Stimulated activated CD8-positive, alpha-beta memory T cell treated with anti-CD3 and anti-CD28 coated beads, Interleukin-15, amount 100 ng/mL, for 4 hours (primary cell): ENCODE results near the gene IFRD2.

Source experiments
- DNase-seq, 2 donors: peaks; one replicate each; pipeline ENCODE4 v3.0.0-alpha.2; 2020; ENCODE audit warnings: low read depth in 2 of 2

The IFRD2 gene, protein sequence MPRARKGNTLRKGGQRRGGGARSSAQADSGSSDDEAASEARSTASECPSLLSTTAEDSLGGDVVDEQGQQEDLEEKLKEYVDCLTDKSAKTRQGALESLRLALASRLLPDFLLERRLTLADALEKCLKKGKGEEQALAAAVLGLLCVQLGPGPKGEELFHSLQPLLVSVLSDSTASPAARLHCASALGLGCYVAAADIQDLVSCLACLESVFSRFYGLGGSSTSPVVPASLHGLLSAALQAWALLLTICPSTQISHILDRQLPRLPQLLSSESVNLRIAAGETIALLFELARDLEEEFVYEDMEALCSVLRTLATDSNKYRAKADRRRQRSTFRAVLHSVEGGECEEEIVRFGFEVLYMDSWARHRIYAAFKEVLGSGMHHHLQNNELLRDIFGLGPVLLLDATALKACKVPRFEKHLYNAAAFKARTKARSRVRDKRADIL

DNA sequence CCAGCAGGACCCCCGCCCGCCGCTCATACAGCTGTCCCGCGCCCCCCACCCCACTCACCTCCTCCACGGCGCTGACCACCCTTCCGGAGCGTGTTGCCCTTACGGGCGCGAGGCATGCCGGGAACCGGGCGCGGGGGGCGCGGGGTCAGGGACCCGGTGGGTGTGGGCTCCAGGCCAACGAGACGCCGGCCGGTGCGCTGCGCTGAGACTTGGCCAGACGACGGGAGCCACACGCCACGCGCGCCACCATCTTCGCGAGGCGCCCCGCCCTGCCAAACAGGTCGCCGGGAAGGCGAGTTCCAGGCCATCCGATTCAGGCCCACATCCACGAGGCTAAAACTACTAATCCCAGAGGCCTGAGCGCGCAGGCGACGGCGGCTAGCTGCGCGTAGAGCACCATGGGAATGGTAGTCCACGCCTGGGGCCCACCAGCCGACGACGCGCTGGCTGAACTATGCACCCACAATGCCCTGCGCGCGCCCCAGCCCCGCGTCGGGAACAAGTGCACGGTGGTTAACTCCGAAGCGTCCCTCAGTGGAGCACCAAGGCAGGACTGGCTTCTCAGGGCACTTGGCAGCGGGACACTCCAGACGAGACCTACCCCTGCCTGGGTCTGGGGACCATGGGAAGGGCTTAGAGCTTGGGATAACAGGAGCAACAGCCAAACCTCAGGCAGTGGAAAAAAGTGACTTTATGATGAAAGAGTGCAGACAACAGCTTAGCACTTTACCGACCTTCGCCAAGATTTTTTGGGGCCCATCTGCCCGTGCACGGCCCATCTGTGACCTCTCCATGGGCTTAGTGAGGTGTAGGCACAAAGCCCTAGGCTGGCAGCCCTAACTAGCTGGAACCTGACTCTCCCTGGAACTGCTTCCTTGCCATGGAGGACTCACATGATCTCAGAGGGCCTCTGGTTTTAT, at the start of gene IFRD2:
IFRD2 (minus strand) TSS at position 271 of the 920 bp plus-strand sequence; CDS start at position 116, 155 bp downstream.
- DNase-seq = peak; percentile 92

DNA sequence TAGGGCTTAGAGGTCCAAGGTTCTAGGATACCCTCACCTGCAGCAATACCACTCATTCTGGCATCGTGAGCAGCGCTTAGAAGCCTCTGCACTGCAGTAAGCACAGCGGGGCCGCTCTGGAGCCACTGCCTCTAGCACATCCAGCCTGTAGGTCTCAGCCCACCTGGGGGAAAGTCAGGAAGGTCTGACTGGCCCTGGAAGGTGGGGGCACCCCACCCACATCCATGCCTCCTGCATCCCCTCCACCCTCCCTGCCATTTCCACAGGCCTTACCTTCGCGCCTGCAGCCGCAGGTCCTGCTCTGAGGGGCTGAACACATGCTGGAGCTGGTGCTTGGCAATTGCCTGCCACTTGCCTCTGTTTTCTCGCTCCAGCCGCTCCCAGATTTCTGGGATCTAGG, 49.3 kb upstream of the IFRD2 start:
- DNase-seq = no peak

DNA sequence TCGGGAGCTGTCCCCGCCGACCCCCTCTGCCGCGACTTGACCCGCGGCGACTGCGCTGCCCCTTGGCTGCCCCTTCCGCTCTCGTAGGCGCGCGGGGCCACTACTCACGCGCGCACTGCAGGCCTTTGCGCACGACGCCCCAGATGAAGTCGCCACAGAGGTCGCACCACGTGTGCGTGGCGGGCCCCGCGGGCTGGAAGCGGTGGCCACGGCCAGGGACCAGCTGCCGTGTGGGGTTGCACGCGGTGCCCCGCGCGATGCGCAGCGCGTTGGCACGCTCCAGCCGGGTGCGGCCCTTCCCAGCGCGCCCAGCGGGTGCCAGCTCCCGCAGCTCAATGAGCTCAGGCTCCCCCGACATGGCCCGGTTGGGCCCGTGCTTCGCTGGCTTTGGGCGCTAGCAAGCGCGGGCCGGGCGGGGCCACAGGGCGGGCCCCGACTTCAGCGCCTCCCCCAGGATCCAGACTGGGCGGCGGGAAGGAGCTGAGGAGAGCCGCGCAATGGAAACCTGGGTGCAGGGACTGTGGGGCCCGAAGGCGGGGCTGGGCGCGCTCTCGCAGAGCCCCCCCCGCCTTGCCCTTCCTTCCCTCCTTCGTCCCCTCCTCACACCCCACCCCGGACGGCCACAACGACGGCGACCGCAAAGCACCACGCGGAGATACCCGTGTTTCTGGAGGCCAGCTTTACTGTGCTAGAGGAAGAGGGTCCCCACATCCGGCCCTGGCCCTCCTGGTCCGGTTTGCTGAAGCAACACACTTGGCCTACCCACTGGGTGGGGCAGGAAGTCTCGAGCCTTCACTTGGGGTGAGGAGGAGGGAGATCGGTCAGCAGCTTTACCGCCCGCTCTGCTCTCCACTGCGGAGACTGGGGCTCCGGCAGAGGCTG, 48.5 kb upstream of the IFRD2 start, which contains the start of gene RASSF1:
RASSF1 (minus strand) TSS at position 389 of the 882 bp plus-strand sequence; CDS start at position 358, 31 bp downstream.
- peak in 1 of 2 donors; percentile 30 for DNase-seq

DNA sequence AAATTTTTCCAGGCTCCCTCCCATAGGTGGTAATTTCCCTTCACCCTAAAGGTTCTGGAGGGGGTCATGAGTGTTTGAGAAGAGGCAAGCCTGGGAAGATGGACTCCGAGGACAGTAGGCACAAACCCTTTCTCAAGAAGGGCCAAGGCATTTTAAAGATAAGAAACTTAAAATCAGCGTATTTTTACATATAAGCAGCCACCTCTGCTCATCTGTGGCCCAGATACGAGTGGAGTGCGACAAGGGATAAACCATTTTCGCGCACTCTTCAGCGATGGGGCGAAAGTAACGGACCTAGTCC, 47.9 kb upstream of the IFRD2 start:
- no peak for DNase-seq

DNA sequence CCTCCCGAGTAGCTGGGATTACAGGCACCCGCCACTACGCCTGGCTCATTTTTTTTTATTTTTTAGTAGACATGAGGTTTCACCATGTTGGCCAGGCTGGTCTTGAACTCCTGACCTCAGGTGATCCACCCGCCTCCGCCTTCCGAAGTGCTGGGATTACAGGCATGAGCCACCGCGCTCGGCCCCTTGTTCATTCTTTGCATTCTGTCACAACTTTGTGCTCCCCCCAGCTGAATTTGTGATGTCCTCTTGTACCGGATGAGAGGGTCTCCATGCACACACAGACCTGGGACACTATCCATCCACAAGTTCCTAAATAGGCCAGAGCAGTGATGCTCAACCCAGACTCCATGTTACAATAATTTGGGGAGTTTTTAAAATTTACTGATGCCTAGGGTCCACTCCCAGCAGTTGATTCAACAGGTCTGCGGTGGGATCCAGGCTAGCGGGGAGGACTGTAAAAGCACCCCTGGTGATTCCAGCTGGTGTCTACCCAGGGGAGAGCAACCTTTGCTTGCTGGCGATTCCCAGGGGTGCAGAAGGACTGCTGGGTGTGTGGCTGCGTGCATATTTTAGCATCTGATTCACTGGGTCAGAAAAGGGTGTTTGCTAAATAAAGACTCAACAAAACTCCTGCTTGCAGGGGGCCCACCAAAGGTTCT, 47.4 kb upstream of the IFRD2 start:
- DNase-seq = no peak

DNA sequence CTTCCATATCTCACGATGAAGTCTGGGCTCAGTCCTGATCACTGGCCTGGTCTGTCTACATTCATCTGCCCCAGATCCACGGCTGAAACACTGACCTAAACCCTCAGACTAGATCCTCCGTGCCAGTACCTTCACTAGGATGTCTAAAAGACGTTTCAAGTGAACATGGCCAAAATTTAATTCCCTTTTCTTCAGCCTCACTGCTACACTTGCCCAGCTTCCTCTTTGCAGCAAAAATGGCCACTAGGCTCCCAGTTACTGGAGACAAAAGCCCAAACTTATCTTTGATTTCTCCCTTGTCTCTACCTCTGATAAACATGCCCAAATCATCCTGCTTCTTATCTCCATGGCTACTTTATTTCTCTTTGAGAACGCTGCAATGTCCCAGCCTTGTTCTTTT, 46.7 kb upstream of the IFRD2 start:
- DNase-seq = no peak

DNA sequence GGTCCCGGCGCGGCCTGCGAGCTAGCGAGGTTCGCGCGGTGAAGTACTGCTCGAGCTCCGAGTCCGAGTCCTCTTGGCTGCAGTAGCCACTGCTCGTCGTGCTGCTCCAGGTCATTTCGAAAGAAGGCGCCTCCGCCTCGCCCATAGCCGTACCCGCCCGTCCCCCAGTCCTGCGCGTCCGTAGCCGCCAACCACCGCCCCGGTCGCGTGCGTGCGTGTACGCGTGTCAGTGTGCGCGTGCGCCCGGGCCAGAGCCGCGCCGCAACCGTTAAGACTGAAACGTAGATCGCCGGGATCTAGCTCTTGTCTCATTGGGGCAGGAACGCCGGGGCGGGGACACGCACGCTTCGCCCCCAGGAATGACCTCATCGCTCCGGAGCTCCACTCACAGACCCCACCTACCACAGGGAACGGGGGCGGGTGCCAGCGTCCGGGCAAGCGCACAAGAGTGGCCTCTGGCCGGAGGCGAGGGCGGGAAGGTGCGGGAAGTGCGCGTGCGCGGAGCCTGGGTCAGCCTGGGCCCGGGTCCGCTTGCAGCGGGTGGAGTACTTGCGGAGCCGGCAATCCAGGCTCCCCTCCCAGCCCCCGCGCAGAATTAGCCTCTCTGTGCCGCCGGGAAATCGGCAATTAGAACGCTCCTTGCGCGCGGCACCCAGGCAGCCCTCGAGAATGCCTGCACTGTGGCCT, 45.1 kb upstream of the IFRD2 start:
- DNase-seq = peak; percentile 91

DNA sequence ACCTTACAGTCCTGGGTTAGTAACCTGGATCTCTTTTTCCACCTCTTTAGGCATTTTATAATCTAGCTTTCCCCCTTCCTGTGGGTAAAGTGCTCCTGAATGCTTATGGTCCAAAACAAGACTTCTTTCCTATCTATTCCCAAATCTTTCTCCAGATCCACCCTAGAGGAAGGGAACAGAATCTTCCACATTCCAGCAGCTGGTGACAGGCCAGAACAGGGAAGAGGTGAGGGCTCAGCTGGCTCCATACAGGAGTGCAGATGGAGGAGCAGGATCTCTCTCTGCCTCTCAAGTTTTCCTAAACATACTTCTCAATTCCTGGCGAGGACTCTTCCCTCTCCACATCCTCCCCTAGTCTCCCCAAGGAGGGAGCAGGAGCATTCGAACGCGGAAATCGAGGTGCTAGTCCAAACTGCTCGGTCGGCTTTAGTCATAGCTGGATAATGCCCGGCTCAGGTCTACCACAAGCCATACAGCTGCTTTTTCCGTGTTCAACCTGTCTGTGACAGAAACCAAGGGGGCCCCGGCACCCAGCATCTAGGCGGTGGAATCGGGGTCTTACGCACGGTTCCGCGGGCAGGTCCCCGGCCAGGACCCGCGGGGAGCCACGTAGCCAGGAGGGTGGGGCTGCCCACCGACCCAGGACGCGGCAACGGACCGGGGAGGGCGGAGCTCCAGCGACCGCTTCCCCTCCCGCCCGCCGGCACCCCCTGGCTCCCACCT, 44.4 kb upstream of the IFRD2 start:
- no peak for DNase-seq

DNA sequence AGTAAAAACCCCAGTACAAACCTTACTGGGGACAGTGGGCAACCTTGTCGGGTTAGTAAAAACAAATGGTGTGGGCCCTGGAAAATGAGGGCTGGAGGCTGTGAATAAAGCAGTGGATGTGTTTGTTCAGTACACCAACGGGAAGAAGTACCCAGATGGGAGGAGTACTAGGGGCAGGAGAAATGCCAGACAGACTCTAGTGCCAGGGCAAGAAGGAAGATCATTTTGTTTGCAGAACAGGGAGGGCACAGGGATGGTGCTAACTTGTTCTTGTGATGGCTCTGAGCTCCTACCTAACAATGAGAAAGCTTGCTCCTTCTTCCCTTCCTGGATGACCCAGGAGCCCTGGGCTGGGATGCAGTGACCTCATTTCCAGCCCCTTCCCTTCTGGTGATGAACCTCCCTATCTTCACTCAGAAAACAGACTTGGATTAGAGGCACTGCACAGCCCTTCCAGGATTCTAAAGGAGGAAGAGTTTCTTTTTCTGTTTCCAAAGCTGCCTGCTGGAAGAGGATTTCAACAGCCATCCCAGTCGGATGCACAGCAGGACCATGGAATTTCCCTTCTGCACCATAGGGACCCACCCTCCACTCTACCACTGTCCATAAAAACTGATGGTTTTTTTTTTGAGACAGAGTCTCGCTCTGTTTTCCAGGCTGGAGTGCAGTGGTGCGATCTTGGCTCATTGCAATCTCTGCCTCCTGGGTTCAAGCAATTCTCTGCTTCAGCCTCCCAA, 42.3 kb upstream of the IFRD2 start:
- no peak for DNase-seq

DNA sequence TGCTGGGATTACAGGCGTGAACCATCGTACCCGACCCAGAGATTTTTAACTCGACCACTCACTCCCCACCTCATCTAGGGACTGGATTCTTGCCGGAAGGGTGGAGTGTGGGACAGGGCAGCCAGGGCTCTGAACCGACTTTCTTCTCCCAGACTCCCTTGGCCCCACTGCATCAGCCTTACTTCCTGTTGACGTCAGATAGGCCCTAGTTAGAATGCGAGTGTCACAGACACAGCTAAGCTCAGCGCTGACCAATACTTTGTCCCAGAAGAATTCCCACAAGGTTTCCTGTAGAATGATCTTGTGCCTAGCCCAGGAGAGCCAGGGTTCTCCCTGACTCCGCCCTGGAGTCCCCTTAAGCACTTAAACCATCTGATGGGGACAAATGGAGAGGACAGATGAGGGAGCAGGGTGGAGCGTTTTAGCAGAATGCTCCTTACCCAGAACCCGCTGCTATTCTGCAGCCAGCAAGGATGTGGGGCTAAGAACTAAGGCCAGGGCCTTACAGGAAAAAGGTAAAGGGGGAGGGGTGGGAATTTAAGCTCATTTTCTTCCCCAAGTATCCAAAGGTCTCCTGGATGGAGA, 41.6 kb upstream of the IFRD2 start:
- DNase-seq = no peak

DNA sequence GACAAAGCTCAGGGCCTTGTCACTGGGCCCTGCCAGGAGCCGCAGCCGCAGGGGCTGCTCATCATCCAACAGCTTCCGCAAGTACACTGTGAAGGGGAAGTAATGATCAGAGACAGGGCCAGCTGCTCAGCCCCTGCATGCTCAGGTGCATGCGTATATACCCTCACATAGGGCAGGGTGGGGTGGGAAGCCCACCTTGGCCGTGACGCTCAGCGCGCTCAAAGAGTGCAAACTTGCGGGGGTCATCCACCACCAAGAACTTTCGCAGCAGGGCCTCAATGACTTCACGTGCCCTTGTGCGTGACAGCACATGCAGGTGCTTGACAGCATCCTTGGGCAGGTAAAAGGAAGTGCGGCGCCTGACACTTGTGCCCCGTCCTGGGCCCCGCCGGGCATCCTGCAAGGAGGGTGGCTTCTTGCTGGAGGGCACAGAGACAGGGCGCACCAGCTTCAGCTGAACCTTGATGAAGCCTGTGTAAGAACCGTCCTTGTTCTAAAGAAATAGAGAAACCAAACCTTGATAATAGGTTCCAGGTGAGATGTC, 39.2 kb upstream of the IFRD2 start:
- DNase-seq = no peak

DNA sequence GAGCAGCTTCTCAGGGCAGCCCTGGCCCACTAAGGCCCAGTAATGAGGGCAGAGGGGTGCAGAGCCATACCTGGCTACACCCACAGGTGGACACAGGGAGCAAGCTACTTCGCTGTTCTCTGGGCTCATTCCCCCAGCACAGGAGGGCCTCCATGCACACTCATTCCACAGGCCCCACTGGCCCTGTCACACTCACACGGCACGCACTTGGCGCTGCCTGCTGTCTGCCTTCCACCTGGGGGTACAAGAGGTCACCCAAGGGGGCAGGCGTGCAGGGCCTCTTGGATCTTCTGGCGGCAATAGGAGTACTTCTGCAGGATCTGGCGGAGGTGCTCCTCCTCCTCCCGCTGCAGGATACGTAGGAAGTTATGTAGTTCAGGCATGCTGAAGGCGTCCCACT, 38.1 kb upstream of the IFRD2 start:
- no peak for DNase-seq

DNA sequence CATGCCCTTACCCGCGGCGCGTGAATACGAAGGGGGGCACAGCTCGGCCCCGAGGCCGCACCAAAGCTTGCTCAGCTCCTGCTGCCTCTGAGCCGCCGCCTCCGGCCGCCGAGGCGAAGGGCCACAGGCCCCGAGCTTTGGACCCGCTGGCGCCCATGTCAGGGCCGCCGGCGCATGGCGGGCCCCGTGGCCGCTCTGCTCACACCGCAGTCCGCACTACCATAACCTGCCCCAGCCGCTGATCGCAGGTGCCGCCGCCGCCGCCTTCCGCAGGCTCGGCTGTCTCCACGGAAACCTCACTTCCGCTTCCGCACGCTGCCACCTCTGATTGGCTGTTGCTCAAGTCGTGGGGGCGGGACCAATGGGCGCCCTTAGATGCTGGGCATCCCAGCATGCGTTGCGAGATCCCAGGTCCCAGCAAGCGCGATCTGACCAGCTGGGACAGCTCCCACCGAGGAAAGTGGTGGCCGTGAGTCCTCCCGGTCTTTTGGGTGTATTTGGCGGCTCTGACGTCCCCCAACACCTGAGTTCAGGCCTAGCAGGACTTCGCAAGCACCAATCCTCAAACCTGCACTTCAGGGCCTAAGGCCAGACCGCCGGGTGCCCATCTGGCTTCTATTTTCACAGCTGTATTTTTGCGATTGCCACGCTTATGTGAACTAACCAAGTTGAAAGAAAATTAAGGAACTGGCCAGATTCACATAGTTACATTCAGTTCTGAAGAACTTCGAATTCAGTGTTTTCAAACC, 35.9 kb upstream of the IFRD2 start, which contains the start of gene TUSC2:
TUSC2 (minus strand) TSS at position 281 of the 749 bp plus-strand sequence; CDS start at position 157, 124 bp downstream.
- DNase-seq = peak; percentile 81 to 88

DNA sequence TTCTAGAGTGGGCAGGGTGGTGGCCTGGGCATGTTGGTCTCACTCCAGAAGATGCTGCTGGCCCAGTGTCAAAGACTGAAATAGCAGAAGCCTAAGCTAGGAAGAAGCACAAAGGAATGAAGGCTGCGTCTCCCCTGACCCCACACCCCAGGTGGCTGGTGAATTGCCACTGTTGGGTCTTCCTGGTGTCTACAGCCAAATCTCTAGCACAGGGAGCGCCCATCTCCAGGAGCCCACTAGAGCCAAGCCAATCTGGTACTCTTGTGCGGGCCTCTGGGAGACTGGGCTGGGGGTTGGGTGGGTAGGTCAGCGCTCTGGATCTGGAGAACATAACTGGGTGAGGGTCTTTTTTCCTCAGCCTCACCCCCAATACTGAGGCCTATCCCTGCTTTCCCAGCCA, 34.9 kb upstream of the IFRD2 start:
- DNase-seq = no peak

DNA sequence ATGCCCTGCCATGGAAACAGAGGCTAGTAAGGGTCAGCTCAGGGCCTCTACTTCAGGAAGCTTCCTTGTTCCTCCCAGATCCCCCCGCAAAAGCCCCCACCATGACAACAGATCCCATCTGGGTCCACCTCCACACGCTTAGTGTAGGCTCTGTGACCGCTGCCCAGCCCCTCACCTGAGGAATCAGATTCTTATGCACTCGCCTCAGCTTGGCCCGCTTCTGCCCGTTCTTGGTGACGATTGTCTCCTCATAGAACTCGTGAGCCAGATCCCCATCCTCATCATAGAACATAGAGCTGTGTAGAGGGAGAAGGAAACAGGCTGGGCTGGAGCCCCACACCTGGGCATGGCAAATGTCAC, 33.9 kb upstream of the IFRD2 start:
- DNase-seq = no peak

DNA sequence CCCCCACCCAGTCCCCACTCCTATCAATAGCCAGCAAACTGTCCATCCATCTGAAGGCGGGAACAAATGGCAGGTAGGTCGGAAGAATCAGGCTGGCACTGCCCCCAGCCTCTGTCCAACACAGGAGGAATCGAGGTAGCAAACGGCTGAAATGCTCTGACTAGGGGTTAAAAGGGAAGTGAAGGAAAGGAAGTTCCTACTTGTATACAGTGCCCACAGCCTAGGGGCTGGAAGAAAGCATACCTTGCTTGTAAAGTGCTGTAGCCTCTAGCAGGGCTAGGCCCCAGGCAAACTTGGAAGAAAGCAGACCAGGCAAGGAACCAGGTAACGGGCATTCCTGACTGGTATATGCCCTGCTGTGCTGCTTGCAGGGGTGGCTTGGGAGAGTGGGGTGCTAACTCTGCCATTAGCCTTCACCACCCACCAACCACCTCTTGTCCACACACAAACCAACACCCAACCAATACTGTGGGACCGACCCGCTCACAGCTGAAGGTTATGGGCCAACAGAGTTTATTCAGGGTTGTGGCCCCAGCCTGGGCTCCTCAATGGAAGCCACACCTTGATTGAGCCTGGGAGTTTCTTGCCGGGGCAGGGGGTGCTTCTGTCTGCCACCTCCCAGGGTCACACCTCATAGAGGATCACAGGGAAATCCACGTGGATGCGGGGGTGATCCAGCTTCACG, 33.4 kb upstream of the IFRD2 start:
- no peak for DNase-seq

DNA sequence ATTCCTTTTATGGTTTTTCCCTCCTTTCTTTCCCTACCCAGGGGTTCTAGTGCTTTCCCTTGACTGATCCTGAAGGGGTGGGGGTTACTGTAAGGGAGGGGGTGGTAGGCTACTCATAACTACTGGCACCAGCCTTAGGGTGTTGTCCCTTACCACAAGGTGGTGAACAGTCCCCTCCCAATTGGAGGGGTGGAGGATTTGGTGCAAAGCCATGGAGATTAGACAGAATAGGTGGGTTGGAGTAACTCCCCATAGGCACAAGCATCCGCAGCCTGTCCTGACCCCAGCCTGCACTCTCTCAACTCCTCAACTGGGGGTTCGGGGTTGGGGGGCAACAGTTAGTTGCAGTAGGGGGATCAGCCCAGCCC, 32.9 kb upstream of the IFRD2 start:
- DNase-seq = no peak
